DMS79 treated with DMSO at 0.1 percent for 48 hours (cell line): ENCODE measurements around the gene SFXN3.
A peak's percentile ranks its signal among the peaks of the same experiment; 100 is the strongest.

Experiments
- DNase-seq: peaks from one replicate; lab custom pipeline; 2025; lab: John Stamatoyannopoulos, UW

SFXN3 gene

DNA sequence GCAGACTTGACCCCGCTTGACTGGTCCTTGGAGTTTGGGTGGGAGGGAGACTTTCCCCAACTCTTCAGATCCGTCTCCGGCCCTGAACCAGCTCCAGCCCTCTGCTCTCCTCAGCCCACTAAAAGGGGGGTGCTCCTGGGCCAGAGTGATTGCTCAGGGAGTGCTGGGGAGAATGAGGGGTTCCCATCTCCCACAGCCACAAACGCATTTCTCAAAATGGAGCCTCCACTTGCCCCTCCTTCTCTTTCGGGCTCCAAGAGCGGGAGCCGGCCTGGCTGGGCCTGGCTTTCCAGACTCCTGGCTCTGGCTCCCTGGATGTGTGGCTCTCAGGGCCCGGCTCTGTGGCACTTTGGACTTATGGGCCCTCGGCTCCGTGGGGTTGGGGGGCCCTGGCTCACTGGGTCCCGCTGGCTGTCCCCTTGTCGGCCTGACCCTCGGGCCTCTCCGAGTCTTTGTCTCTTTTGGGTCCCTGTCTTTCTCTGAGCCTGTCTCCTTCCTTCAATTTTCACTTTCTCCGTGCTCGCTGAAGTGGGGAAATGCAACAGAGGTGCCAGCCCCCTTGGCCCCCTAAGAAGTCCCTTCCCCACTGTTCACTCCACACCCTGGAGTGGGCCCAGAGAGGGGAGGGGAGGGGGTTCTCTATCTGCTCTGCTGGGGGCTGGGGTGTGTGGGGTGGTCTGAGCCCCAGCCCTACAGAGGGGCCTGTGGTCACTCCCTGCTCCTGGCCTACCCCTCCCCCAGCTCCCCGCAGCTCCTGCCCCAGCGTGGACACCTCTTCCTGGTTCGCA, 30.7 kb upstream of the SFXN3 start:
- peak; percentile 4 for DNase-seq

DNA sequence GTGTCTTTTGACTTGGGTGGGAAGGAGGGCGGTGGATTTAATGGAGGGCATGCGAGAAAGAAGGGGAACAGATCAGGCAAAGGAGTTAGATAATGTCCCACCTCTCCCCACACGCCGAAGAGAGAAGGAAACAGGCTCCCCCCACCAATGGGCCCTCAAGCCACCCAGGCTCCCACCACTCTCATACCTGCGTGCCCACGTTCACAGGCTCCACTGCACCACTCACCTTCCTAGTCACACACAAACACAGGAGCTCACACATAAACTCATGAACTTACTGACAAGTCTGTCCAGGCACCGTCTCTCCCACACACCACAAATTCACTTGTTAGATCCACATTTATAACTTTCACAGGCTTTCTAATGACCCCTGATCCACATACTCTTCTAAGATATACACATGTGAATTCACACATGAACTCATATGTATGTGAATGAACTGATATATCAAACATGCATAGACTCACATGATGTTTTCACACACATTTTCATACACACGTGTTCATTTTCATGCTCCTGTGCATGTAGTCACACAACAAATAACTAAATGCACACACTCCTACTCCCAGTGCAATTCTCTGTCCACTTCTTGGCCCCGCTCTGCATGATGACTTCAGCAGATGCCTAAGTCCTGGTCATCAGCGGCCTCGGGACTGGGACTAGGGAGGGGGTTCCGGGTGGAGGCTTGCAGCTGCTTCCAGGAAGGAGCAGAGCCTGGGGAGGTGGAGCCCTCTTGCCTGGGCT, 29.9 kb upstream of the SFXN3 start:
- no peak for DNase-seq

DNA sequence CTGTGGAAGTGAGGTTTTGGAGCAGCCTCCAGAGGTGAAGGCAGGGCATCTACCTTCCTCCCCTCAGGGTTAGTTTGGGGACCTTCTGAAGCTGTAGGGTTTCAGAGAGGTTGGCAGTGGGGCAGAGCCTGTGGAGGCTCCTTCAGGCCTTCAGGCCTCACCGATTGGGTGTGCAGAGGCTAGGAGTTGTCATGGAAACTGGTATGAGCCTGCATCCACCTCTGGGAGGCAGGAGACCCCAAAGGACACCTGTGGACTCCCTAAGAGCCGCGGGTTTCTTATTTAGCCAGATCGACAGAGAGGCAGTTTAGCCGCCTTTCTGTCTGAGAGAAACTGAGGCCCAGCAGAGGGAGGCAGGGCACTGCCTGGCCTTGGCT, 29.4 kb upstream of the SFXN3 start:
- no peak for DNase-seq

DNA sequence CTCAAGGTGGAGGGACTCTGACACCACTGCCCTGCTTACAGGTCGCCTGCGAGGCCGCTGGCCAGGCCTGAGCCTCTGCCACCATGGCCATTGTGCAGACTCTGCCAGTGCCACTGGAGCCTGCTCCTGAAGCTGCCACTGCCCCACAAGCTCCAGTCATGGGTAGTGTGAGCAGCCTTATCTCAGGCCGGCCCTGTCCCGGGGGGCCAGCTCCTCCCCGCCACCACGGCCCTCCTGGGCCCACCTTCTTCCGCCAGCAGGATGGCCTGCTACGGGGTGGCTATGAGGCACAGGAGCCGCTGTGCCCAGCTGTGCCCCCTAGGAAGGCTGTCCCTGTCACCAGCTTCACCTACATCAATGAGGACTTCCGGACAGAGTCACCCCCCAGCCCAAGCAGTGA, 28.6 kb upstream of the SFXN3 start:
- DNase-seq = no peak

DNA sequence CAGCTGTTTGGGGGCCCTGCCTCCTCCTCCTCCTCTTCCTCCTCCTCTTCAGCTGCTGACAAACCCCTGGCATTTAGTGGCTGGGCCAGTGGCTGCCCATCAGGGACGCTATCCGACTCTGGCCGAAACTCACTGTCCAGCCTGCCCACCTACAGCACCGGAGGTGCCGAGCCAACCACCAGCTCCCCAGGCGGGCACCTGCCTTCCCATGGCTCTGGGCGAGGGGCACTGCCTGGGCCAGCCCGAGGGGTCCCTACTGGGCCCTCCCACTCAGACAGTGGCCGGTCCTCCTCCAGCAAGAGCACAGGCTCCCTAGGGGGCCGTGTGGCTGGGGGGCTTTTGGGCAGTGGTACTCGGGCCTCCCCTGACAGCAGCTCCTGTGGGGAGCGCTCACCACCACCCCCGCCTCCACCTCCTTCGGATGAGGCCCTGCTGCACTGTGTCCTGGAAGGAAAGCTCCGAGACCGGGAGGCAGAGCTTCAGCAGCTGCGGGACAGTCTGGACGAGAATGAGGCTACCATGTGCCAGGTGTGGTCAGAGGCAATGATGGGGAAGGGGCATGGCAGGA, 27.3 kb upstream of the SFXN3 start:
- DNase-seq = no peak

DNA sequence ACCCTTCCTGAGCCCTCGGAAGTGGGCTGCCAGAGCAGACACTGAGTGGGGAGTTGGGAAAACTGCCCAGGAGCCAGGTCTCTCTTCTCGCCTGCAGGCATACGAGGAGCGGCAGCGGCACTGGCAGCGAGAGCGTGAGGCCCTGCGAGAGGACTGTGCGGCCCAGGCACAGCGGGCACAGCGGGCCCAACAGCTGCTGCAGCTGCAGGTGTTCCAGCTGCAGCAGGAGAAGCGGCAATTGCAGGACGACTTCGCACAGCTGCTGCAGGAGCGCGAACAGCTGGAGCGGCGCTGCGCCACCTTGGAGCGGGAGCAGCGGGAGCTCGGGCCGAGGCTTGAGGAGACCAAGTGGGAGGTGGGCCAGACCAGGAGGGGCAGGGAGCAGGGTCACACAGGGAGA, 25.7 kb upstream of the SFXN3 start:
- no peak for DNase-seq

DNA sequence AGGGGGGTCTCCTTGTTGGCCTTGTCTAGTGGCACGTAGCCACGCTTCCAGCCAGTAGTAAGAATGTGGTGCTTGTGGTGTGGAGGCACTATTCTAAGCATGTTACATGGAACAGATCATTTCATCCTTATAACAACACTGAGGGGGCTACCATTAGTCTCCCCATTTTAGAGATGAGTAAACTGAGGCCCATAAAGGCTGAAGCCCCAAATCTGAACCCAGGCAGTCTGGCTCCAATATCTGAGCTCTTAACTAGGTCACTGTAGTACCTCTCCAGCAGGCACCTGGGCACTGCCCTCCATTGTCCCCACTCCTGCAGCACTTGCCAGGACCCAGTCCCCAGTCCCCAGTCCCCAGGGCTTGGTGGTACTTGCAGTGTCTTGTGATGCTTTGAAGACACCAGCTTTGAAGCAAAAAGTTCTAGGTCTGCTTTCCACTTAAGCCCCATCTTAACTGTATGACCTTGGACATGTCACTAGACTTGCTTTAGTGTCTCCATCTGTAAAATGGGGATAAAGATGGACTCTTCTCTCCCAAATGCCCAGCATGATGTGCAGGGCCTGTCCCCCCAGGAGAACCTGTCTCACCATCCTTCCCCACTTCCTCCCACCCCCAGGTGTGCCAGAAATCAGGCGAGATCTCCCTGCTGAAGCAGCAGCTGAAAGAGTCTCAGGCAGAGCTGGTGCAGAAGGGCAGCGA, 25.0 kb upstream of the SFXN3 start:
- DNase-seq = no peak

DNA sequence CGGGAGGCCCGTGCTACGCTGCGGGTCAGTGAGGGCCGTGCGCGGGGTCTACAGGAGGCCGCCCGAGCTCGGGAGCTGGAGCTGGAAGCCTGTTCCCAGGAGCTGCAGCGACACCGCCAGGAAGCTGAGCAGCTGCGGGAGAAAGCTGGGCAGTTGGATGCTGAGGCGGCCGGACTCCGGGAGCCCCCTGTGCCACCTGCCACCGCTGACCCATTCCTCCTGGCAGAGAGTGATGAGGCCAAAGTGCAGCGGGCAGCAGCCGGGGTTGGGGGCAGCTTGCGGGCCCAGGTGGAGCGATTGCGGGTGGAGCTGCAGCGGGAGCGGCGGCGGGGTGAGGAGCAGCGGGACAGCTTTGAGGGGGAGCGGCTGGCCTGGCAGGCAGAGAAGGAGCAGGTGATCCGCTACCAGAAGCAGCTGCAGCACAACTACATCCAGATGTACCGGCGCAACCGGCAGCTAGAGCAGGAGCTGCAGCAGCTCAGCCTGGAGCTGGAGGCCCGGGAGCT, 24.4 kb upstream of the SFXN3 start:
- DNase-seq = no peak

DNA sequence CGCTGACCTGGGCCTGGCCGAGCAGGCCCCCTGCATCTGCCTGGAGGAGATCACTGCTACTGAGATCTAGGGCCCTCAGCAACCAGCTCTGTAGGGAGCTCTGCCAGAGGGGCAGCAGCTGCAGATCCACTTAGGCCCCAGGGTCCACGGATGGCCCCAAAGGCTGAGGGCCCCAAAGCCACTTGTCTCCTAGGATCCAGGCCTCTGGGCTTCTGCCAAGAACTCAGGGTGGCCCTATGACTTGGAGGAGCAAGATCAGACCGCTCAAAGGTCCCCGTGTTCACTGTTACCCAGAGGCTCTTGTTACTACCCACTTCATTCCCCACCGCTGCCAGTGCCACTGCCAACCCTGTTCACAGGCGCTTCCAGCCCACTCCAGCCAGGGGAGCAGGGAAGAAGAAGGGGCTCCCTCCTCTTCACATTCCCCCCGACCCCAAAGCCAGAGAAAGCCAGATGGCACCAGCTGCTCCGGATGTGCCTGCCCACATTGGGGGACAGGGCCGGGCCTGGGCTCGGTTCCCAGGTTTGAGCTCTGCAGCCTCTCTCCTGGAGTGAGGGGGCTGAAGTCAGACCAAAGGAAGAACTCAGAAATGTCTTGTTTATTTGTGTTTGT, 23.8 kb upstream of the SFXN3 start:
- DNase-seq = peak; percentile 26

DNA sequence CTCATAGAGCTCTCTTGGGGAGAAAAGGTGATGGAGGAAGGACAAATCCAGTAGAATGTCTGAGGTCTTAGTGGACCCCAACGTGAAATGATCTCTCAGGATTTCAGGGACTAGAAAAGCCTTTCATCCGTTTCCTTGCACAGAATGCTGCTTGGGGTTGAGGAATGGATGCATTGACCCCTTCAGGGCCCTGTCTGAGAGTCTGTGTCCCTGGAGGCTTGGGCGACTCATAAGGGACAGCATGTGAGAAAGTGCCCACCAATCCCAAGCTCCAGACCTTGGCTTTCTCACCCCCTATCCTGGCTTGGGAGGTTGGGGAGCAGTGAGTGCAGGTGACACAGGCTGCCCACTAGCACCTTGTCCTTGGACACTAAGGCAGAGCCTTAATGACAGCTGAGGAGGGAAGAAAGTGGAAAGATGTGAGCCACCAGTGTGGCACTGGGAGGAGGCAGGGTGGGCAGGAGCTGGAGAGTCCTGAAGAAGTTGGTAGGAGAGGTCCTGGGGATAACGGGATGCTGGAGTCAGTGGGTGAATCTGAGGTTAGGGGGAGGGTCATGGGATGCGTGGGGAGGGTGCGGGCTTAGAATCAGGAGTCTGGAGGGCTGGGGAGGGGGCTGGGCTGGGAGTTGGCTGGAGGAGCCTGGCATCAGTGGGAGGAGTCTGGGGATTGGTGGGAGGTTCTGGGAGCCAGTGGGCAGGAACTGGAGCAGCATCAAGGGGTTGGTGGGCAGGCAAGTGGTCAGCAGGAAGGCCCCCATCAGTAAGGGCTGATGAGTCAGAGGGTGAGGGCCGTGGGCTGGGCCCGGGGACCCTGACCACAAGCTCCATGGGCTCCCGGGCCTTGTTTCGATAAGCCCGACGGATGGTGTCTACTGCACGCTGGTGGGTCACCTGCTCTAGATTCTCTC, 22.9 kb upstream of the SFXN3 start:
- DNase-seq = no peak

DNA sequence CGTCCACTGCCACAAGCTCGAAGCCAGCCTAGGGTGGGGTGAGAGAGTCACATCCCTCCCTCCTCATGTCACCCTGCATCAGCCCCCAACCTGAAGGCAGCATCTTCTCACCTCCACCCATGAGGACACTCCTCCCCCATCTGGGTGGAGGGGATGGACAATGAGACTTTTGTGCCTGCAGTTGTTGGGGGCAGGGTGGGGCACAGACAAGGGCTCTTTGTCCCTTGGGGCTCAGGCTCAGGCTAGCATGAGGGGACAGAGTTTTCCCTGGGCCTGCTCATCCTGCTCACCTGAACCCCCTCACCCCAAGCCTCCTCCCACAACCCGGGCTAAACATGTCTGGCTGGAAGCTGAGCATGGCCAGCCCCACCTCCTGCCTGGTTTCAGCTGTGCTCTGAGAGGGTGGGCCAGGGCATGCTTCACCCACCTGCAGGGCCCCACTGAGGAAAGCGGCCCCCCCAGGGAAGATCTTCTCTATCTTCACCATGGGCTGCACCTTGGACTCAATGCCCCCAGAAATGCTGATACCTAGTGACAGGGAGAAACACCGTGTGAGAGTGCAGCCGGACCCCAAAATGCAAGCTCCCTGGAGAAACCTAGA, 22.1 kb upstream of the SFXN3 start:
- no peak for DNase-seq

DNA sequence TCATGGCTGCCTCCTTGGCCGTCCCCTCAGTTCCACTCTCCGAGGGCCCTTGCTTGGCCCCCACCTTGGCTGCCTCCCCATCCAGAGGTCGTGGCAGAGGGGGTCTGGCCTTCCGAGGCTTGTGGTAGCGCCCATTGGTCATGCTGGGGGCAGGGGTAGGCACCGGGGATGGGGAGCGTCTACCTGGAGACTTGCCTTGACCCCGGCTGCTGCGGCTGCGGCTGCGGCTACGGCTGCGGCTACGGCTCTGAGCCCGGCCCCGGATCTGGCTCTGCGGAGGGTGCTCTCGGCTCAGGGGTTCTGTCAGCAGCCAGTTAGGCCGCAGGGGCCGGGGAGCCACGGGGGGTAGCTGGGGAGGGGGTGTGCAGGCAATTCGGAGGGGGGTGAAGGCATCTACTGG, 20.7 kb upstream of the SFXN3 start:
- DNase-seq = no peak

DNA sequence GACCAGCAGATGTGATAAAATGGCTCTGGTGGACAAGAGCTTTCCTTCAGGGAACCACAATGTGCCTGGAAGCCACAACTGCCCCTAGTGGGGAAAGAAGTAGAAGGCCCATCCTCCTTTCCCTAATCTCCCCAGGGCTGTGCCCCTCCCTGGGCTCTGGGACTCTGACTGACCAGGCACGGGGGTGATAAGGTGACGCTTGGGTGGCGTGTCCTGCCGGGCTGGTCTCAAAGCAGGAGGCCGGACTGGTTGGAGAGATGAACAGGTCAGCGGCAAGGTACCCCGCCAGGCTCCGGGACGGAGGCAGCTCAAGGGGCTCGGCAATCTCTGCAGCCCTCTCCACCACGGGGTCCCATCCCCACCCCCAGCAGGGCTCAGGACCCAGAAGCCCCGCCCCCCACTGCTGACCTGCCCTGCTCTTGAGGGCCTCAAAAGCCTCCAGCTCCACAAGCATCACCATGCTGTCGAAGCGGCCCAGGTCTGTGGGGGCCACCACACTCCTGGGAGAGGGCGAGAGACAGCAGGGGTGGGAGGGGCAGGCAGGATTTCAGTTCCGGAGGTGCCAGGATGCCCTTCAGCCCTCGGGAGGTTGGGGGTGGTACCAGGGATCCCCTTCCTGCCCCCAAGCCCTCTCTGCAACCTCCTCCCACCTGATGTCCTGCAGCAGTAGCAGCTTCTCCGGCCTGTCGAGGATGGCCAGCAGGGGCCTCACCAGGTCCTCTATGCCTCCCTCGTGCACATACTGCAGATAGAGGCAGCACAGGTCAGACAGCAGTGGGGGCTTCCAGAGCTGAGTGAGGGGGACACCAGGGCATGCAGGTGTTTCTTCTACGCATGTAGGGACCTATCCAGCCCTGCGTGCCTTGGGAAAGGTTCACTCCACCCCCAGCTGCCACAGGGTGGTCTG, 19.3 kb upstream of the SFXN3 start:
- no peak for DNase-seq

DNA sequence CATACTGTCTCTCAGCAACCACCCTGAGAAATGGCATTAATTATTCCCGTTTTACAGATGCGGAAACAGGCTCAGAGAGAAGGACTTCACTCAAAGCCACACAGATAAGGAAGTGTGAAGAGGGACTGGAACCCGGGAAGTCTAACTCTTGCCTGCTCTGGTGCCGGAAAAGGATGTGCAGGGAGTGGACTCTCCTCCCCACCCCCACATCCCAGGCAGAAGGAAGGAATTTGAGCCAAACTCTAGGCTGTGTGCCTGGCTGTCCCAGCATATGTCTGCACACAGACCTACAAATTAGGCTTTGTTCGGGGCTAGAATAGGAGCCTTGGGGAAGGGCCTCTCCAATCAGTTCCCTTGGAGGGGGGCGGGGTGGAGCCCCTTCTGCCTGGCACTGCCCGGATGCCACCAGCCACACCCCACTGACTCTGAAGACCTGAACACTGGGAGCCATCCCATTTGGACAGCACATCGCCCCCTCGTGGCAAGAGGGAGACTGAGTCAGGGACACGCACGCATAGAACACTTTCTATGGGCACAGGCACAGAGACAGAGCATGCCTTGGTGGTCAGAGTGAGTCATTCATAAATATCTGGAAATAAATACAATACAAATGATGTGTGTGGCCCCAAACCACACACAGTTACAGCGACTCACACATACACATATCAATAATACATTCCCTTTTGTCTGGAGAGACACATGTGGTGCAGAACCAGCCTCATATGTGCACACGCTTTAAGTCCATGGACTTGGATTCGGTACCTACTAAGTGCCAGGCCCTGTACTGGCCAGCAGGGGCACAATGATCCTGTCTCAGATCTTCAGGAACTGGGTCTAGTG, 18.3 kb upstream of the SFXN3 start:
- peak; percentile 21 for DNase-seq

DNA sequence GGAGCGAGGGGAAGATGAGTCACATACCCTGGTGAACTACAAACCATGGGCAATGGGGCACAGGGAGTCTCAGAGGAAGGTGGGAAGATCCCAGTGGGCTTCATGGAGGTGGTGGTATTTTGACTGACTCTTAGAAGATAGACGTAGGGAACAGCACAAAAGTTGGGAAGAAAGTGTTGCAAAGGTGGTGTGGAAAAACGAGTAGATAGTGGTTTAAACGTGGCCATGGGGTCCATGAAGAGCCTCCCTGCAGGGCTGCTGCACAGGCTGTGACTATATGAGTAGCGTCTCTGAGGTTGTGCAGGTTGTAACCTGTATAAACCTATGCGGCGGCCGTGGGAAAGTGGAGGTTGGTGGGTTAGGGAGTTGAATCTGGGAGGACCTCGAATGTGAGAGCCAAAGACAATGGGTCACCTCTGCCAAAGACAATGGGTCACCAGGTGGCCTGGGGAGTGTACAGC, 17.6 kb upstream of the SFXN3 start:
- no peak for DNase-seq

DNA sequence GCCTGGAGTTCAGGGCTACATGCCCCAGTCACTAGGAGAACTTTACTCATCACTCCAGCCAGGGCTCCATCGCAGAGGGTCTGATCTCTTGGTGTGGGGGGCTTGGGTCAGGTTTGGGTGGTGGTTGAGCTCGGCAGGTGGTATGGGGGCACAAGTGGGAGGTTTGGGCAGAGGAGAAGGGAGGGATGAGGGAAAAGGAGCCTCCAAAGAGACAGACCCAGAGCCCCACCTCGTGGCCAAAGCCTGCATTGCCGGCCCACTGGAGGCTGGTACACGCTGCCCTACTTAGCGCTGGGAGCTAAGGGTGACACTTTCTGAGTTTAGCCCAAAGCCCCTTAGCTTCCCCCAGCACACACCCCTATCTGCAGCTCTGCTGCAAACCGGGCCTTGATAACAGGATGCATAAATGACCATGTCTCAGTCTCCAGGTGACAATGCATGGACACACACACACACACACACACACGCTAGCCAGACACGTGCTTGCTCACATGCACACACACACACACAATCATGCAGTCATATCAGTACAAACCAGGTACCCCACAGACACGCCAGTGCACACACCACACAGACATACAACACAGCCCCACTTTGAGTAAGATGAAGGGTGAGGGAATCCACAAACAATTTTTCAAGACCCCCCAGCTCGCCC, 16.7 kb upstream of the SFXN3 start:
- DNase-seq = peak; percentile 18

DNA sequence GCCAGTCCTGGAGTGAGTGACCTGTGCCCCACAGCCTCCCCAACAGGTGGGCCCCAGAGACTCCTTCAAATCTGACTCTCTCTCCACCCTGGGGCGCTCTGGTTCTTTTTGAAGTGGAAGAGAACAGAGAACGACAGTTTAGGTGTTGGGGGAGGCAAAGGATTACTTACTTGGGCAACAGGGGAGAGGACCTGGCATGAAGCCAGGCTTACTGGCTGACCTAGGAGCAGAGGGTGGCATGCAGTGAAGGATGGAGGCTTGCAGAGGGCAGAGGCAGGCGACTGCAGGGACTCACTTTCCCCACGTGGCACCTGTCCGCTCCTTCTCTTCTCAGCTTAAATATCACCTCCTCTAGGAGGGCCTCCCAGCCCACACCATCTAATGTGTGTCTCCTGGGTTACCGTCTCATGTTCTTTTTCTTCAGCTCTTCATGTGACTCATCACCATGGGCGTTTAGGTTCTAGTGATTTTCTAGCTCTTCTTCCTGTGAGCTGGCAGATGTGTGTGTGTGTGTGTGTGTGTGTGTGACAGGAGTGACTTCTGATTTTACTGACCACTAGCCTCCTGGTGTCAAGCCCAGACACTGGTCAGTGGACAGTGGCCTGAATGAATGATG, 16.0 kb upstream of the SFXN3 start:
- DNase-seq = no peak

DNA sequence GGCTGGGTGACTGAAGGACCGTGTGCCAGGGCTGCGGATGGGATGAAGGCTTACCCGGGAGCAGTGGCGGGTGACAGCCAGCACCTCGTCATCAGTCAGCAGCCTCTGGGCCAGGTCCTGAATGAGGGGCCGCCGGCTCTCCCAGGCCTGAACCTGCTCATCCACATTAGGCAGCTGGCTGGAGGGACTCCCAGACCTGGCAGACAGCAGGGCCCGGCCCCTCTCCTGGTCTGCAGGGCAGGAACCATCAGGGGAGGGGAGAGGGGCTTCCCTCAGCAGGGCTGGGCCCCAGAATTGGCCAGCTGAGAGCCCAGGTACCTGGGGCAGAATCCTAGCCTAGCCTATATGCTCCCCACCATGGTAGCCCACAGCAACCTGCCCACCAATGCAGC, 15.5 kb upstream of the SFXN3 start:
- DNase-seq = no peak
